GM12878 (cell line): ENCODE measurements around the gene GALNT9. TPM values are rescaled to one million over a fixed set of nuclear protein-coding genes. Genes with fewer than 3 reads are reported as not detected.

Source experiments
- ATAC-seq: fragments of 200-7000 bp; cut with Tn5 transposase; 3 replicates; pipeline ENCODE4 v1.9.1; 2020; ENCODE audit warnings: mild to moderate bottlenecking, moderate library complexity
- BruUV-seq: library from RNA; stranded (reverse); fragments of 400-500 nt; replicated peaks from 2 replicates; lab custom pipeline; 2021; lab: Mats Ljungman, UMichigan
- CTCF ChIA-PET: fragments of 300-600 bp; sonication (Branson Sonifier 250); formaldehyde crosslinking; extraction: SDS; loops from one replicate; lab custom pipeline; 2021; ENCODE audit warnings: inconsistent platforms; lab: Yijun Ruan, JAX
- POLR2A ChIA-PET: fragments of 350-600 bp; formaldehyde crosslinking; extraction: SDS; loops from one replicate; lab custom pipeline; 2021; ENCODE audit warnings: inconsistent platforms; lab: Charles Lee
- RAD21 ChIA-PET: fragments of 300-600 bp; sonication (Branson Sonifier 250); formaldehyde crosslinking; loops from one replicate; lab custom pipeline; 2023; ENCODE audit warnings: antibody characterized with exemption; ENCODE audit not compliant: unreplicated experiment; lab: Charles Lee
- SMC1A ChIA-PET: fragments of 300-600 bp; sonication (Branson Sonifier 250); formaldehyde crosslinking; loops from one replicate; lab custom pipeline; 2023; ENCODE audit not compliant: unreplicated experiment, uncharacterized antibody; lab: Charles Lee
- DNase-seq: peaks from one replicate; pipeline ENCODE4 v3.0.0-alpha.2; 2011; ENCODE audit warnings: low read depth, low spot score
- FAIRE-seq: peaks from 3 replicates; lab custom pipeline; 2011; peaks lifted over from hg19 to GRCh38; lab: Jason Lieb, UNC
- H2AFZ ChIP-seq: 2 replicates; pipeline ENCODE4 v1.6.0; 2011; ENCODE audit warnings: low read depth, low read length, control low read depth; ENCODE audit not compliant: control insufficient read depth
- H3K27ac ChIP-seq: 2 replicates; pipeline ENCODE4 v1.5.1; 2011; ENCODE audit warnings: control low read depth; ENCODE audit not compliant: control insufficient read depth, insufficient read depth
- H3K27me3 ChIP-seq, 2 experiments: replicated peaks in 1 of 2; 2 replicates each; pipeline versions ENCODE4 v1.6.0 to v1.6.1; 2011; ENCODE audit warnings: low read length in 1 of 2; ENCODE audit not compliant: control insufficient read depth in 2 of 2, insufficient read depth in 2 of 2
- H3K36me3 ChIP-seq, 2 experiments: 2 replicates each; pipeline ENCODE4 v1.5.1; 2011; ENCODE audit warnings: low read length in 1 of 2; ENCODE audit not compliant: control insufficient read depth in 2 of 2, insufficient read depth in 2 of 2
- H3K4me1 ChIP-seq: 2 replicates; pipeline ENCODE4 v1.6.1; 2011; ENCODE audit warnings: mild to moderate bottlenecking, low read length, moderate library complexity, mixed read lengths; ENCODE audit not compliant: control insufficient read depth, insufficient read depth
- H3K4me2 ChIP-seq: 2 replicates; pipeline ENCODE4 v1.6.0; 2011; ENCODE audit warnings: control low read depth; ENCODE audit not compliant: control insufficient read depth, insufficient read depth
- H3K4me3 ChIP-seq: fragments of 200-600 bp; sonication (generic); 2 replicates; pipeline ENCODE4 v1.5.1; 2016
- H3K79me2 ChIP-seq: 2 replicates; pipeline ENCODE4 v1.6.0; 2011; ENCODE audit warnings: low read length; ENCODE audit not compliant: control insufficient read depth, insufficient read depth
- H3K9ac ChIP-seq: 2 replicates; pipeline ENCODE4 v1.8.0; 2011; ENCODE audit warnings: low read length, control low read depth, mixed read lengths; ENCODE audit not compliant: control insufficient read depth, insufficient read depth
- H3K9me3 ChIP-seq: replicated peaks from 3 replicates; pipeline ENCODE4 v1.5.1; 2011; ENCODE audit warnings: mild to moderate bottlenecking, low read length; ENCODE audit not compliant: control insufficient read depth, insufficient read depth
- H4K20me1 ChIP-seq: 2 replicates; pipeline ENCODE4 v1.6.0; 2011; ENCODE audit not compliant: control insufficient read depth, insufficient read depth
- ASH2L ChIP-seq: fragments of 300-600, 200-600 bp; sonication (generic); IDR thresholded peaks from 2 replicates; pipeline ENCODE4 v1.6.1; 2017; ENCODE audit warnings: low read depth, mild to moderate bottlenecking, borderline replicate concordance
- BRCA1 ChIP-seq: IDR thresholded peaks from 2 replicates; pipeline ENCODE4 v1.6.1; 2011; ENCODE audit warnings: low read depth, low read length, improper control_type of control experiment
- CHD4 ChIP-seq: fragments of 200-600 bp; sonication (generic); IDR thresholded peaks from 2 replicates; pipeline ENCODE4 v1.6.1; 2016; ENCODE audit warnings: mild to moderate bottlenecking
- E4F1 ChIP-seq: fragments of 450-650 bp; IDR thresholded peaks from 2 replicates; pipeline ENCODE4 v1.6.1; 2018; ENCODE audit warnings: borderline replicate concordance, mild to moderate bottlenecking; ENCODE audit not compliant: partially characterized antibody
- ESRRA ChIP-seq: IDR thresholded peaks from 2 replicates; pipeline ENCODE4 v1.6.1; 2012; ENCODE audit warnings: mild to moderate bottlenecking, low read length, improper control_type of control experiment
- ETV6 ChIP-seq, 2 experiments: fragments of 450-650 bp in 1 of 2; IDR thresholded peaks in 1 of 2; conservative IDR thresholded peaks in 1 of 2; 2 replicates each; pipeline ENCODE4 v1.6.1; 2014; ENCODE audit warnings: antibody characterized with exemption in 1 of 2, borderline replicate concordance in 1 of 2, low read depth in 1 of 2, mild to moderate bottlenecking in 1 of 2, moderate library complexity in 1 of 2
- FOXM1 ChIP-seq: IDR thresholded peaks from 2 replicates; pipeline ENCODE4 v1.6.1; 2012; ENCODE audit warnings: low read depth, mild to moderate bottlenecking, inconsistent platforms, low read length, moderate library complexity
- IRF3 ChIP-seq: fragments of 450-650 bp; IDR thresholded peaks from 2 replicates; pipeline ENCODE4 v1.6.1; 2014; ENCODE audit warnings: mild to moderate bottlenecking
- IRF4 ChIP-seq: IDR thresholded peaks from 2 replicates; pipeline ENCODE4 v1.6.1; 2011; ENCODE audit warnings: low read depth, low read length
- JUND ChIP-seq: IDR thresholded peaks from 2 replicates; pipeline ENCODE4 v1.6.1; 2012; ENCODE audit warnings: low read depth, mild to moderate bottlenecking, low read length, improper control_type of control experiment, moderate library complexity
- MTA3 ChIP-seq: IDR thresholded peaks from 2 replicates; pipeline ENCODE4 v1.6.1; 2012; ENCODE audit warnings: low read length, inconsistent platforms, borderline replicate concordance
- RAD51 ChIP-seq: fragments of 450-650 bp; IDR thresholded peaks from 2 replicates; pipeline ENCODE4 v1.6.1; 2016; ENCODE audit warnings: moderate library complexity, mild to moderate bottlenecking, inconsistent platforms
- SIN3A ChIP-seq: IDR thresholded peaks from 2 replicates; pipeline ENCODE4 v1.6.1; 2012; ENCODE audit warnings: low read depth, low read length, improper control_type of control experiment
- SMAD1 ChIP-seq: fragments of 450-650 bp; IDR thresholded peaks from 2 replicates; pipeline ENCODE4 v1.6.1; 2018; ENCODE audit warnings: mild to moderate bottlenecking, low read depth; ENCODE audit not compliant: partially characterized antibody
- SREBF2 ChIP-seq: IDR thresholded peaks from 2 replicates; pipeline ENCODE4 v1.6.1; 2012; ENCODE audit warnings: mild to moderate bottlenecking, low read length
- SUZ12 ChIP-seq: fragments of 200-600 bp; sonication (generic); IDR thresholded peaks from one replicate; pipeline ENCODE4 v1.6.1; 2018; ENCODE audit warnings: antibody characterized with exemption, mild to moderate bottlenecking; ENCODE audit not compliant: unreplicated experiment
- USF1 ChIP-seq: IDR thresholded peaks from 2 replicates; pipeline ENCODE4 v1.6.1; 2011; ENCODE audit warnings: borderline replicate concordance, low read depth, mild to moderate bottlenecking, moderate library complexity, mixed read lengths, low read length; ENCODE audit not compliant: insufficient read depth; ENCODE audit errors: extremely low read length
- YBX1 ChIP-seq: fragments of 450-650 bp; IDR thresholded peaks from 2 replicates; pipeline ENCODE4 v1.6.1; 2016; ENCODE audit warnings: antibody characterized with exemption
- WGBS: methylation state at CpG from one replicate; pipeline ENCODE4 v1.1.6; 2016; ENCODE audit warnings: low lambda C conversion rate; ENCODE audit not compliant: insufficient replicate concordance, insufficient coverage; ENCODE audit errors: missing lambda C conversion rate; 5-methylcytosine and 5-hydroxymethylcytosine counted together
- in situ Hi-C: fragments of 300-500 bp; cut with MboI; formaldehyde crosslinking; loops from 9 replicates; pipeline ENCODE4 v1.14.3; 2018; ENCODE audit warnings: mixed read lengths
- intact Hi-C: fragments of 100-400 bp; cut with micrococcal nuclease; formaldehyde crosslinking; loops from one replicate; pipeline ENCODE4 v1.14.2; 2022; ENCODE audit not compliant: unreplicated experiment
- polyA plus RNA-seq, 11 experiments: library from polyadenylated mRNA; depleted of rRNA in 4 of 11; unstranded in 6 of 11; stranded (reverse) in 5 of 11; fragments of >200 nt; fragmentation: Nextera tagmentation in 4 of 11; fragmentation: Illumina TruSeq in 1 of 11; extraction: Ambion mirVana in 4 of 11; extraction: Trizol in 1 of 11; gene quantifications; 1 replicate in 1 of 11; 2 replicates in 10 of 11; pipeline versions ENCODE4 v1.2.1 to v1.2.3, GENCODE V29; 2011 to 2016; ENCODE audit warnings: inconsistent platforms in 2 of 11, missing spikeins in 2 of 11, low read depth in 1 of 11
- total RNA-seq, 4 experiments: library from RNA; depleted of rRNA in 3 of 4; stranded (reverse); fragments of >200 nt in 3 of 4; fragmentation: Illumina TruSeq in 1 of 4; extraction: Trizol in 1 of 4; gene quantifications; 2 replicates each; pipeline versions ENCODE4 v1.2.1 to v1.2.3, GENCODE V29; 2013 to 2021

The GALNT9 gene
- total and polyA plus RNA-seq, 10 of the 15 experiments (the other 5 are each of a cell fraction or from before 2014, with no cell fraction given): 0.04 TPM; not detected in 9

GRCh38 chr12:132263451-132264049 is 65.8 kb downstream of the GALNT9 start:
- Histone ChIP-seq H3K9me3 (no peaks in the 10 kb centered on the region; the same call in 2 of the 3 replicates), H3K4me2 (no peak overlapping the region), H4K20me1 (no peaks in the 10 kb centered on the region), H3K4me3 (no peak overlapping the region), H3K9ac (no peak overlapping the region), H3K27me3 (no peaks in the 10 kb centered on the region; a peak in 1 of 4 replicates), H3K36me3 (no peaks in the 10 kb centered on the region), H2AFZ (no peak overlapping the region), H3K4me1 (no peaks in the 10 kb centered on the region), H3K79me2 (no peaks in the 10 kb centered on the region), H3K27ac (no peak overlapping the region)
- DNase-seq (no peak), ATAC-seq (no peak), FAIRE-seq (no peak)
- intact Hi-C loops: no loop called here
- ChIA-PET POLR2A (no interaction called here), SMC1A (no interaction called here), CTCF (interaction anchor here (0.6 kb wide), 1 partner anchor 1413 kb away, joined by 3 read pairs; no protein-coding TSS in a partner anchor), RAD21 (no interaction called here)
- BruUV-seq: no TSS peak
- WGBS: 52% methylated on average over 19 of the region's 19 CpGs
- in situ Hi-C loops: no loop called here
- TF ChIP-seq USF1 (no peak), RAD51 (no peak), FOXM1 (no peak), SMAD1 (no peak), YBX1 (no peak), JUND (no peak), E4F1 (no peak), IRF3 (no peak), ETV6 (conservative IDR thresholded peaks at IDR 0.05 in 1 of 2, IDR thresholded peaks at IDR 0.05 in 1 of 2; ENCODE audit: borderline replicate concordance in 1 of 2, low read depth in 1 of 2) (no peak), BRCA1 (no peak), ASH2L (no peak), SIN3A (no peak), ESRRA (no peak), SREBF2 (no peak), SUZ12 (no peak), CHD4 (no peak), MTA3 (no peak), IRF4 (no peak)
